Caco-2 (cell line): Measurements from ENCODE around the gene MUCL1. TPM values are rescaled to one million over a fixed set of nuclear protein-coding genes. Genes with fewer than 3 reads are reported as not detected.

Experiments
- BruUV-seq: library from RNA; stranded (reverse); fragments of 400-500 nt; replicated peaks from 2 replicates; lab custom pipeline; 2021; lab: Mats Ljungman, UMichigan
- CTCF ChIA-PET: fragments of 300-600 bp; sonication (Branson Sonifier 250); formaldehyde crosslinking; loops from one replicate; lab custom pipeline; 2022; ENCODE audit warnings: antibody characterized with exemption; lab: Charles Lee
- POLR2A ChIA-PET: fragments of 300-600 bp; sonication (Branson Sonifier 250); formaldehyde crosslinking; loops from one replicate; lab custom pipeline; 2022; ENCODE audit warnings: antibody characterized with exemption; lab: Charles Lee
- DNase-seq, 2 experiments: peaks; one replicate each; pipeline versions ENCODE4 v3.0.0 to v3.0.0-alpha.2; 2020 to 2022
- H3K27me3 ChIP-seq: replicated peaks from 2 replicates; pipeline ENCODE4 v1.6.0; 2011; ENCODE audit warnings: low read length; ENCODE audit not compliant: control insufficient read depth, insufficient read depth
- H3K36me3 ChIP-seq: 2 replicates; pipeline ENCODE4 v1.5.1; 2011; ENCODE audit warnings: low read length; ENCODE audit not compliant: control insufficient read depth, insufficient read depth
- H3K4me1 ChIP-seq: fragments of 250-450 bp; sonication (Bioruptor Pico); 2 replicates; pipeline ENCODE4 v1.5.1; 2020; ENCODE audit warnings: mild to moderate bottlenecking
- H3K4me3 ChIP-seq: 2 replicates; pipeline ENCODE4 v1.5.1; 2011; ENCODE audit warnings: low read depth, mild to moderate bottlenecking, control low read depth, low read length
- H3K9me3 ChIP-seq: fragments of 250-450 bp; sonication (Bioruptor Pico); 2 replicates; pipeline ENCODE4 v1.5.1; 2020; ENCODE audit warnings: mild to moderate bottlenecking, moderate library complexity
- H3K27ac Mint-ChIP-seq: one replicate; pipeline ENCODE4 v1.8.0; 2022; ENCODE audit warnings: mixed read lengths; ENCODE audit not compliant: unreplicated experiment
- H3K27me3 Mint-ChIP-seq: one replicate; pipeline ENCODE4 v1.8.0; 2022; ENCODE audit warnings: mixed read lengths; ENCODE audit not compliant: insufficient read depth, unreplicated experiment
- H3K36me3 Mint-ChIP-seq: one replicate; pipeline ENCODE4 v1.8.0; 2022; ENCODE audit warnings: mild to moderate bottlenecking, mixed read lengths; ENCODE audit not compliant: insufficient read depth, unreplicated experiment
- H3K4me1 Mint-ChIP-seq: one replicate; pipeline ENCODE4 v1.8.0; 2022; ENCODE audit warnings: low read depth, mixed read lengths; ENCODE audit not compliant: unreplicated experiment
- H3K4me3 Mint-ChIP-seq: one replicate; pipeline ENCODE4 v1.8.0; 2022; ENCODE audit warnings: mild to moderate bottlenecking, moderate library complexity, mixed read lengths; ENCODE audit not compliant: unreplicated experiment
- H3K9me3 Mint-ChIP-seq: one replicate; pipeline ENCODE4 v1.8.0; 2022; ENCODE audit warnings: mixed read lengths; ENCODE audit not compliant: unreplicated experiment
- CTCF ChIP-seq, 2 experiments: fragments of 200-600 bp in 1 of 2; IDR thresholded peaks; 1 replicate in 1 of 2; 2 replicates in 1 of 2; pipeline versions ENCODE4 v1.5.1 to v1.8.0; 2011 to 2022; ENCODE audit warnings: antibody characterized with exemption in 1 of 2, control low read depth in 1 of 2, inconsistent platforms in 1 of 2, low read depth in 1 of 2, low read length in 1 of 2, mild to moderate bottlenecking in 1 of 2, moderate library complexity in 1 of 2; ENCODE audit not compliant: insufficient read depth in 1 of 2, severe bottlenecking in 1 of 2, unreplicated experiment in 1 of 2
- intact Hi-C: fragments of 100-400 bp; cut with micrococcal nuclease; formaldehyde crosslinking; loops from one replicate; pipeline ENCODE4 v1.10.0; 2022; ENCODE audit not compliant: unreplicated experiment
- total RNA-seq: library from RNA; stranded (reverse); gene quantifications from 2 replicates; pipeline ENCODE4 v1.2.3, GENCODE V29; 2022

The MUCL1 gene
- total RNA-seq, 1 experiment from 2014 or later = not detected

- BruUV-seq = no TSS peak
- Histone ChIP-seq H3K4me3 (no peak overlapping the region), H3K36me3 (no peaks in the 10 kb centered on the region), H3K9me3 (no peaks in the 10 kb centered on the region), H3K4me1 (no peaks in the 10 kb centered on the region), H3K27me3 (no peaks in the 10 kb centered on the region)
- no peak for TF ChIP-seq CTCF (IDR thresholded peaks at IDR 0.05; ENCODE audit: insufficient read depth in 1 of 2, low read depth in 1 of 2, low read length in 1 of 2, severe bottlenecking in 1 of 2, unreplicated experiment in 1 of 2)
- POLR2A ChIA-PET = no interaction called here
- no peaks in the 10 kb centered on the region for H3K36me3 Mint-ChIP-seq
- H3K27ac Mint-ChIP-seq = no peak overlapping the region
- no peaks in the 10 kb centered on the region for H3K4me1 Mint-ChIP-seq
- H3K9me3 Mint-ChIP-seq = peaks cover 3% of the 10 kb centered on the region
- no peak overlapping the region for H3K4me3 Mint-ChIP-seq
- no peak for DNase-seq
- CTCF ChIA-PET = no interaction called here
- peaks cover 5% of the 10 kb centered on the region for H3K27me3 Mint-ChIP-seq
- intact Hi-C loops = no loop called here
Observed at GRCh38 chr12:54829511-54829910, 24.8 kb upstream of the MUCL1 start.

- POLR2A ChIA-PET = no interaction called here
- no TSS peak for BruUV-seq
- H3K4me1 Mint-ChIP-seq = no peaks in the 10 kb centered on the region
Observed at GRCh38 chr12:54830199-54830598, 24.1 kb upstream of the MUCL1 start.

GRCh38 chr12:54831631-54832030, 22.7 kb upstream of the MUCL1 start:
- Mint-ChIP-seq H3K4me3 (no peak overlapping the region), H3K36me3 (no peaks in the 10 kb centered on the region), H3K27me3 (peaks cover 8% of the 10 kb centered on the region), H3K4me1 (no peaks in the 10 kb centered on the region), H3K27ac (no peak overlapping the region), H3K9me3 (no peaks in the 10 kb centered on the region)
- ChIA-PET POLR2A (no interaction called here), CTCF (no interaction called here)
- no peaks in the 10 kb centered on the region for H3K36me3 ChIP-seq
- TF ChIP-seq CTCF (IDR thresholded peaks at IDR 0.05; ENCODE audit: insufficient read depth in 1 of 2, low read depth in 1 of 2, low read length in 1 of 2, severe bottlenecking in 1 of 2, unreplicated experiment in 1 of 2) = no peak
- BruUV-seq = no TSS peak
- intact Hi-C loops = no loop called here
- no peaks in the 10 kb centered on the region for H3K27me3 ChIP-seq
- no peaks in the 10 kb centered on the region for H3K9me3 ChIP-seq
- H3K4me1 ChIP-seq = no peaks in the 10 kb centered on the region
- H3K4me3 ChIP-seq = no peak overlapping the region
- DNase-seq = no peak

More at GRCh38 chr12:54830199-54830598, 24.1 kb upstream of the MUCL1 start:
- H3K9me3 Mint-ChIP-seq = no peaks in the 10 kb centered on the region
- intact Hi-C loops = no loop called here
- H3K36me3 Mint-ChIP-seq = no peaks in the 10 kb centered on the region
- CTCF ChIA-PET = no interaction called here
- H3K27me3 Mint-ChIP-seq = peaks cover 5% of the 10 kb centered on the region
- no peak overlapping the region for H3K27ac Mint-ChIP-seq
- Histone ChIP-seq H3K27me3 (no peaks in the 10 kb centered on the region), H3K4me3 (no peak overlapping the region), H3K4me1 (no peaks in the 10 kb centered on the region), H3K36me3 (no peaks in the 10 kb centered on the region), H3K9me3 (no peaks in the 10 kb centered on the region)
- H3K4me3 Mint-ChIP-seq = no peak overlapping the region
- TF ChIP-seq CTCF (IDR thresholded peaks at IDR 0.05; ENCODE audit: insufficient read depth in 1 of 2, low read depth in 1 of 2, low read length in 1 of 2, severe bottlenecking in 1 of 2, unreplicated experiment in 1 of 2) = no peak
- no peak for DNase-seq
